HG03457 (cell line): ENCODE data around the gene SUN2.
A peak's percentile ranks its signal among the peaks of the same experiment; 100 is the strongest.

Source experiments
- ATAC-seq: cut with Tn5 transposase; IDR thresholded peaks from one replicate; pipeline ENCODE4 v1.9.1; 2021; ENCODE audit warnings: moderate number of reproducible peaks; ENCODE audit not compliant: unreplicated experiment

SUN2 gene

DNA sequence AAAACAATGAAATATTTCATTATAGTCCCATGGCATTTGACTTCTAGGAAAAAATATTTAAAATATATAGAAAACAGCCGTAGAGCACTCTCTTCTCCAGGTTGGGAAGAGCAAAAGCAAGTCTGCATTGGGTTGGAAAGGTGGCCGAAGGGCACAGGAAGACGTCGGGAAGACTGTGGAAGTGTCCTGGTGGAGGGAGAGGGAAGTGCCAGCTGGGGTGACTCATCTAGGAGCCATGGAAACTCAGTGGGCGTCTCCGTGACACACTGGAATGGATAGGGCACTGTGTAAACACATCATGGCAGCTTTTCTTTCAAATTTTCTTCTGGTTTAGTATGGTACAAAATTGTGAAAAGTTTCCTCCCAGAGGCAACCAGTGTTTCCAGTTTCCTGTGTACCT, 37.4 kb downstream of the SUN2 start:
- ATAC-seq: no peak

GRCh38 chr22:38717244-38717643, 38.6 kb downstream of the SUN2 start:
- no peak for ATAC-seq

- no peak for ATAC-seq
Observed at GRCh38 chr22:38716826-38717225, 39.0 kb downstream of the SUN2 start.

DNA sequence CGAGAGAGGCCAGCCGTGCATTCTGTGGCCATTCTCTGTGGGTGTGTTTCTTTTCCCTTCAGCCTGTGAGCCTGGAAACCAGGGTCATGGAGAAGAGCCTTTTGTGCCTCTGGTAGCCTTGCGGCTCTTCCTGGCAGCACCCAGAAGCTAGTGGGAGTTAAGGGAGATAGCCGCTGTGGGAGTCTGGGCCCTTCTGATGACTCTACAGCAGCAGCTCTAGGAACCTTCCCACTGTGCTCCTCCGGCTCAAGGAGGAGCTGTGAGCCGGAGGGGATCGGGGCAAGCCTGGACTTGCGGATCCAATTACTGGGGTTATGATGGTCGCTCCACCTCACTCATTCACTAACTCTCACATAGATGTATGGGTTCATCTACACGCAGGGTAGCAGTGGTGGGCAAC, 39.5 kb downstream of the SUN2 start:
- ATAC-seq: no peak

DNA sequence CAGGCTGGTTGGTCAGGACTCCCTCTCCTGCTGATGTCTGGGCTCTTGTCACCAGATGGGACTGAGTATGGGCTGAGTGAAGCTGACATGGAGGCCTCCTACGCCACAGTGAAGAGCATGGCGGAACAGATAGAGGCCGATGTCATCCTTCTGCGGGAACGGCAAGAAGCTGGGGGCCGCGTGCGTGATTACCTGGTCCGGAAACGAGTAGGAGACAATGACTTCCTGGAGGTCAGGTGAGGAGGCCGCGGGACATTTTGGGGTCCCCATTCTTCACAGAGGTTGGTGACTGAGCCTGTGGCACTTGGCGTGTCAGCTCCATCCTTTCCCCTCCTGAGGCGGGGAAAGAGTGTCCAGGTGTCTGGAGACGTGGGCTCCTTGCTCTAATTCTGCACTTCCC, 39.9 kb downstream of the SUN2 start:
- no peak for ATAC-seq

DNA sequence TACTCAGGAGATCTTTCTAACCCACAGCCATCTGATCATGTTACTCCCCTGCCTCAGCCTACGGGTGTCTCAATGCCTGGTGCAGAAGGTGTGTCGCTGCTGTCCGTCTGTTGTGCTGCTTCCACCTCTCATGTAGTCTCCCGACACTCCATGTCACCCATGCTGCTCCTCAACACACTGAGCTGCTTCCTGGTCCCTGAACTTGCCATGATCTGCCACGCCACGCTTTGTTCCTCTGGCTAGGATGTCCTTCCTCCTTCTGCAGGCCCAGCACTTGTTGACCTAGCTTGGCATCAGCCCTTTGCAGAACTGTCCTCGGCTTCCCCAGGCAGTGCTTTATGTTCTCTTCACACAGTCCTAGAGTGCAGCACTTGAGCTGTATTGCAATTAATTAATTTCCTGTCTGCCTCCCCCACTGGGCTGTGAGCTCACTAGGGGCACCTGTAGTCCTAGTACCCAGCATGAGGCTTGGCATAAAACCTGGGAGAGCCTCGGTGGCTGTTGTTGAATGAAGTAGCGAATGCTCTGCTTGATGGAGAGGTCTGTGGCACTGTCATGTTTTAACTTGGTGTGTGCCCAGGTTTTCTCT, 40.5 kb downstream of the SUN2 start:
- ATAC-seq: no peak

- no peak for ATAC-seq
Observed at GRCh38 chr22:38713921-38714320, 41.9 kb downstream of the SUN2 start.

- no peak for ATAC-seq
Observed at GRCh38 chr22:38712486-38713207, 43.2 kb downstream of the SUN2 start.

DNA sequence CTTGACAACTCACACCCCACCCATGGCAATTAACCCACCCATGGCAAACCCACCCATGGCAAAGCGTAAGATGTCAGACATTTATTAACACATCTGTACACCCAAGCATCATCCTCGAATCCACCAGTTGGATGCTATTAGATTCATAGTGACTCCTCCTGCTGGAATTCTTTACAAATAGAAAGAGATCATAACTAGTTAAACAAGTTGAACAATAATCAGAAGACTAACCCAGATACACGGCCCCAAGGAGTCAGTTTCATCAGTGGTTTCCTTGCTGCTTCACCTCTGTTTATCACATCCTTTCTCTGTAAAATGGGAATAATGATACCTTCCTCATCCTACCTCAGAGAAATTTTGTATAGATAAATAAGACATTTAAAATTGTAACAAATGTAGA, 44.9 kb downstream of the SUN2 start:
- no peak for ATAC-seq

- ATAC-seq: no peak
Observed at GRCh38 chr22:38710351-38710750, 45.4 kb downstream of the SUN2 start.

DNA sequence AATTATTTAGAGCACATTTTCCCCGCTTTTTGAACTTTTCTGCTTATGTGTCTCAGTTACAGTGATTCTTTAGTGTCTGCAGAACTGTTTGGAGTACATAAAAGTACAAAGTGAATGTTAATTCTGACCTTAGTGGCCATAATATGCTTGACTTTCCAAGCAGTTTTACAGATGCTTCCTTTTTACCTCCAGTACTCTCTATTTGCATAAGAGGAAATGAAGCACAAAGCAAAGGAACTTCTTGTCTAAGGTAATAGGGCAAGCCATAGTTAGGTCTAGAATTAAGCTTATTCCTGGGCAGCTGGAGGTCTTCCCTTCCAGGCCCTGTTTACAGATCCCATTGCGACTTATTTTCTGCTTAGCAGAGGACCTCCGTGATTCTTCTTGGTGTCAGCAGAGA, 46.5 kb downstream of the SUN2 start:
- no peak for ATAC-seq

DNA sequence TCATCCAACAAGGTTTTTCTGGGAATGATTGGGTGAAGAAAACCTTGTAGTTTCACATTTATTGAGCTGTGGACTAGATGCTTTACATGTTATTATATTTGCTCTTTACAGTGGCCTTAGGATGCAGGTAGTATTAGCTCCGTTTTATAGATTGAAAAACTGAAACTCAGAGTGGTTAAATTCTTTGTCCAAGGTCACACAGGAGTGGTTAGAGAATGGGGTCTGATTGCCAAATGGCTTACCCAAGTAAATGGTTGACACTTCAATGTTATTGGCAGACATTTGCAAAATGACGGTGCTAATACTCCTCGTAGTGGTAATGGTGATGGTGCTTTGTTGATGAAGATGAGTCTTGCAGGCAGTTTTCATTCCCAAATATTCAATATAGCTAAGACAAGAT, 47.8 kb downstream of the SUN2 start:
- ATAC-seq: no peak

DNA sequence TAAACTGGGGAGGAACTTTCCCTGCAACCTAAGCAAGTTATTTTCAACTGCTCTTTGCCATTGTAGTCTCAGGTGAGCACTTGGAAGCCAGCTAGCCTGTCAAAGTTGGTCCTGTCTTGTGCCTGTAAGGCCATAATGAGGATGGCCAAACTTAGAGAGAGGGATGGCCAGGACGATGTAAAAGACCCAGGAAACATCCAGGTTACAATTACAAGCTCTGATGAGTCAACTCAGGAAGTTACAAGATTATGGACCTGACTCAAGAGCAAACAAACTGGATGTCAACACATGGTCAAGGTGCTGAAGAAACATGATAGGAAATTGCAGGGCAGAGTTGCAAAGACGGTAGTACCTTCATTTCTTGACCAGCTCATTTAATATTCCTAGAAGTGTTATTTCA, 48.5 kb downstream of the SUN2 start:
- ATAC-seq: no peak

GRCh38 chr22:38706901-38707195, 49.0 kb downstream of the SUN2 start:
- ATAC-seq: no peak

DNA sequence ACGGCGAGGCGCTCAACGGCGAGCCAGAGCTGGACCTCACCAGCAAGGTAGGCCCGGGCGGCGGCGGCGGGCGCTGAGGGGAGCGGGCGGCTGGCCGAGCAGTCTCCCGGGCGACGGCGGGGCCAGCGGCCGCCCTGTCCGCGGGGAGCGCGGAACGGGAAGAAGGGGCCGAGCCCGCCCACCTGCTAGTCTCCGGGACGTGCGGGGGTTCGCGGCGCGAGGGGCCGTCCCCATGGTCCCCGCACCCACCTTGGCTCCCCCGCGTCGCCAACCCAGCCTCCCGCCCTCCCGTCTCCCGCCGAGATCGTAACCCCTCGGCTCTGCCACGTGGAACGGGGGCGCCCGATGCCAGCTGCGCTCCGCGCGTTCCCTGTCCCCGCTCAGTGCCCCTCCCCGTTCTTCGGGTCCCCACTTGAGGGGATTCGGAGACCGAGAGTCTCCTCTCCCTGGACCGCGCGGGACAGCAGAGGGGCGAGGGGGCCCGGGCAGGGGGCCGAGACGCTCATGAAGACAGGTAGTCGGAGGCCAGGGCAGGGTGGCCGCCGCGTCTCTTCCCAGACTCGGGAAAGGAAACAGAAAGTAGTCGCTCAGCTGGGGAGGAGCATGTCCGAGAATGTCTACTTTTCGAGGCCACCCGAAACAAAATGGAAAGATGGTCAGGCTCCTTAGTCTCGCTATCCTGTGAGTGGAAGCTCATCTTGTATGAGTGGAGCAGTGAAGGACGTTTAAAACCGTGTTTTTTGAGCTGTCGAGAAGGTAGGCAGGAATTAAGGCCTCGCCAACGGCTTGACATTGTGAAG, 49.5 kb downstream of the SUN2 start:
- peak; percentile 3 for ATAC-seq

GRCh38 chr22:38705235-38706100, 50.3 kb downstream of the SUN2 start, which contains the start of gene GTPBP1:
TSS of gene GTPBP1 (plus strand) at chr22:38705944. CDS start at chr22:38705956, 12 bp downstream.
- peak; percentile 56 for ATAC-seq

- no peak for ATAC-seq
Observed at GRCh38 chr22:38704654-38705234, 51.1 kb downstream of the SUN2 start.

GRCh38 chr22:38700789-38701628, 54.8 kb downstream of the SUN2 start, which contains the start of gene JOSD1:
TSS of gene JOSD1 (minus strand) at chr22:38700943. CDS start at chr22:38699987, 956 bp downstream.
- no peak for ATAC-seq

DNA sequence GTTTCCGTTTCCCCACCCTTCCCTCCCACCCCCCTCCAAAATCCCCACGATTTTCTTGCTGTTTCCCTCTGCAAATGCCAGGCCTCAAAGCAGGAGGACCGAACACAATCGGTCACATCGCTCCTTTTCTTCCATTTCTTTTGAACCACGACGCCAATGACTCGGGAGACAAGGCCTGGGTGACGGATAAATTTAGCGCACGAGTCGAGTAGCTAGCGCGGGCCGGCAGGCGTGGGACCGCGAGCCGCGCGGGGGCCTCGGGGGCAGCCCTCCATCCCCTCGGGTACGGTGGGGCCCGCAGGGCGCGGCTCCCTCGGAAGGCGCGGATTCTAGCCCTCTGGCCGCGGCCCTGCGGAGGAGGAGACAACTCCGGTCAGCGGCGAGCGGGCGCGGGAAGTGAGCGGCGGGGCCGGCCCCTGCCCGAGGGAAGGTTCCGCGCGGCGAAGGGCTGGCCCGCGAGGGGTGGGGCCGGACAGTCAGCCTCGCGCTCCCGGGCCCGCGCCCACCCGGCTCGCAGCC, 55.5 kb downstream of the SUN2 start:
- ATAC-seq: no peak

- ATAC-seq: no peak
Observed at GRCh38 chr22:38699784-38700183, 56.0 kb downstream of the SUN2 start.
